ENCODE results near the gene ZNF699. TPM values are rescaled to one million over a fixed set of nuclear protein-coding genes. Genes with fewer than 3 reads are reported as not detected.
A peak's percentile ranks its signal among the peaks of the same experiment; 100 is the strongest.

ZNF699 gene
- total and polyA plus RNA-seq, 2 of the 4 experiments (the other 2 are of a cell fraction), result 1.3 to 7.3 TPM

DNA sequence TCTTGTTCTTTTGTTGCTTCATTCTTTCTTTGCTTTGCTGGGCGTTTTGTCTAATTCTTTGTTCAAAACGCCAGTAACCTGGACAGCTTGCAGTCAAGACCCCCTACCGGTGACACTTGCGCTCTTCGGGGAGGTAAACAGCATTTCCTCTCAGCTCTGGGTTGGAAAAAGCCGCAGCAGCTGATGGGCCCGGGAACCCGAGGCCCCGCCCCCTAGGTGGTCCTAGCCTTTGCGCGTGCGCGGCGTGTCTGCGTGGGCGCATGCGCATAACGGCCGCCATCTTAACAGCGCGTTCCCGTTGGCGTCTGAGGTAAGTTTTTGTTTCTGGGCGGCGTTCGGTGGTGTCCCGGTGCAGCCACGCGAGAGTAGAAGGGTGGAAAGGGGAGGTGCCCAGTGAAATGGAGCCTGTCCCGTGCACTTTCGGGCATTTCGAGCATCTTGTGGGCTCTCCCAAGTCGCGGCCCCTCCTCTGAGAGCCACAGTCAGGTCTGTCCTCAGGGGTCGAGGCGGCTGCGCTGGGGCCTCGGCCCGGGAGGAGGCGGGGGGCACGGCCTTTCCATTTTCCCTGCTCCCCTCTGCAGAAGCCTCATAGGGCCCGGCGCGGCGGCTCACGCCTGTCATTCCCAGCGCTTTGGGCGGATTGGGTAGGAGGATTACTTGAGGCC is 14.4 kb upstream of the ZNF699 start, which contains the start of gene ZNF559 (continued):
- TF ChIP-seq, protein P1, sequence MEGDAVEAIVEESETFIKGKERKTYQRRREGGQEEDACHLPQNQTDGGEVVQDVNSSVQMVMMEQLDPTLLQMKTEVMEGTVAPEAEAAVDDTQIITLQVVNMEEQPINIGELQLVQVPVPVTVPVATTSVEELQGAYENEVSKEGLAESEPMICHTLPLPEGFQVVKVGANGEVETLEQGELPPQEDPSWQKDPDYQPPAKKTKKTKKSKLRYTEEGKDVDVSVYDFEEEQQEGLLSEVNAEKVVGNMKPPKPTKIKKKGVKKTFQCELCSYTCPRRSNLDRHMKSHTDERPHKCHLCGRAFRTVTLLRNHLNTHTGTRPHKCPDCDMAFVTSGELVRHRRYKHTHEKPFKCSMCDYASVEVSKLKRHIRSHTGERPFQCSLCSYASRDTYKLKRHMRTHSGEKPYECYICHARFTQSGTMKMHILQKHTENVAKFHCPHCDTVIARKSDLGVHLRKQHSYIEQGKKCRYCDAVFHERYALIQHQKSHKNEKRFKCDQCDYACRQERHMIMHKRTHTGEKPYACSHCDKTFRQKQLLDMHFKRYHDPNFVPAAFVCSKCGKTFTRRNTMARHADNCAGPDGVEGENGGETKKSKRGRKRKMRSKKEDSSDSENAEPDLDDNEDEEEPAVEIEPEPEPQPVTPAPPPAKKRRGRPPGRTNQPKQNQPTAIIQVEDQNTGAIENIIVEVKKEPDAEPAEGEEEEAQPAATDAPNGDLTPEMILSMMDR (conservative IDR thresholded peaks at IDR 0.05; ENCODE audit: low read depth, low read length), result peak; percentile 33

GRCh38 chr19:9323557-9323918 is 13.9 kb upstream of the ZNF699 start:
- Histone ChIP-seq H3K18ac (ENCODE audit: low read depth, low read length) (no peak overlapping the region), H3K4me1 (ENCODE audit: control insufficient read depth, insufficient read depth, low read length) (0 out of 2 replicates have a peak, but pooled peaks cover 2% of the 10 kb centered on the region), H3K27me3 (ENCODE audit: control insufficient read depth, insufficient read depth, low read length) (no peaks in the 10 kb centered on the region), H3K9ac (ENCODE audit: low read depth, low read length) (peak overlapping the region; percentile 34), H4K91ac (ENCODE audit: insufficient read depth, low read depth, low read length) (no peak overlapping the region; the same call in 1 of the 2 replicates), H3K9me3 (ENCODE audit: control insufficient read depth, insufficient read depth, low read length) (peaks cover 17% of the 10 kb centered on the region), H2BK120ac (ENCODE audit: low read depth, low read length) (0 out of 2 replicates have a peak overlapping the region, but pooled peaks have one; percentile 8), H4K5ac (ENCODE audit: low read depth, low read length) (peak overlapping the region; percentile 44), H3K14ac (replicated peaks; ENCODE audit: low read depth, low read length) (peak overlapping the region; percentile 84), H2BK20ac (ENCODE audit: low read depth, low read length) (no peak overlapping the region), H4K8ac (ENCODE audit: low read depth in 2 of 2, low read length in 2 of 2) (peak overlapping the region; percentile 74 to 91), H2AK9ac (replicated peaks; ENCODE audit: low read depth, low read length, poor library complexity) (peak overlapping the region; percentile 87), H3K4me3 (ENCODE audit: insufficient read depth, low read depth, low read length) (peak overlapping the region; percentile 66), H2BK5ac (ENCODE audit: low read depth, low read length, poor library complexity, severe bottlenecking) (peak overlapping the region; percentile 36), H2AK5ac (ENCODE audit: low read depth, low read length) (no peak overlapping the region), H3K79me1 (ENCODE audit: low read depth in 1 of 2, low read length in 2 of 2) (peaks cover 5 to 7% of the 10 kb centered on the region in 2 experiments; a peak in 3 of 4 replicates), H3K36me3 (ENCODE audit: control insufficient read depth, insufficient read depth, low read length) (peaks cover 2% of the 10 kb centered on the region; the same call in 1 of the 2 replicates), H3K56ac (ENCODE audit: extremely low read depth, insufficient read depth, low read length) (0 out of 2 replicates have a peak overlapping the region, but pooled peaks have one; percentile 5), H2BK15ac (ENCODE audit: low read depth, low read length) (no peak overlapping the region), H2AFZ (replicated peaks; ENCODE audit: low read length, poor library complexity) (peak overlapping the region; percentile 100), H3K27ac (ENCODE audit: insufficient read depth, low read length) (peak overlapping the region; percentile 7; the same call in 1 of the 2 replicates), H3K4ac (ENCODE audit: low read depth, low read length) (peak overlapping the region; percentile 75), H3K23ac (ENCODE audit: low read depth, low read length) (no peak overlapping the region), H3K4me2 (ENCODE audit: low read depth, low read length) (peak overlapping the region; percentile 63), H3K9me1 (ENCODE audit: insufficient read depth, low read length) (no peaks in the 10 kb centered on the region), H4K20me1 (ENCODE audit: insufficient read depth, low read length) (no peaks in the 10 kb centered on the region)
- DNase-seq (peak; percentile 75), ATAC-seq (ENCODE audit: low read depth) (peak; percentile 55)
- ChIA-PET CTCF (no interaction called here), POLR2A (ENCODE audit: unreplicated experiment) (no interaction called here)
- intact Hi-C loops (cut with micrococcal nuclease), result no loop called here
- BruUV-seq (replicated peaks), result no TSS peak
- 25% methylated on average over 3 of the region's 9 CpGs; no CpG with 5 or more reads in 1 of the 2 experiments for WGBS, 2 experiments (ENCODE audit: extremely low coverage in 2 of 2, insufficient read length in 1 of 2)
- dilution Hi-C loops (cut with HindIII; ENCODE audit: low sequenced_read_pairs, unreplicated experiment), result no loop called here
- in situ Hi-C loops (cut with MboI; ENCODE audit: low sequenced_read_pairs), result loop anchor here (10.0 kb wide), 1 partner anchor 471 kb away; no protein-coding TSS in a partner anchor
- TF ChIP-seq SMC3 (IDR thresholded peaks at IDR 0.05; ENCODE audit: low read depth, low read length) (no peak), RCOR1 (IDR thresholded peaks at IDR 0.05; ENCODE audit: insufficient replicate concordance, low read length) (no peak), CHD1 (IDR thresholded peaks at IDR 0.05; ENCODE audit: low read depth, low read length) (no peak), CEBPB (IDR thresholded peaks at IDR 0.05; ENCODE audit: low read depth, low read length) (no peak), MXI1 (IDR thresholded peaks at IDR 0.05; ENCODE audit: borderline replicate concordance, low read depth, low read length) (no peak), NFE2L2 (IDR thresholded peaks at IDR 0.05; ENCODE audit: low read depth, low read length) (no peak), MAZ (IDR thresholded peaks at IDR 0.05; ENCODE audit: borderline replicate concordance, low read depth, low read length) (no peak), RAD21 (IDR thresholded peaks at IDR 0.05; ENCODE audit: low read length) (no peak), USF2 (IDR thresholded peaks at IDR 0.05; ENCODE audit: low read depth, low read length) (no peak), FOS (IDR thresholded peaks at IDR 0.05; ENCODE audit: low read depth, low read length) (no peak)
- TF ChIP-seq, protein P2, sequence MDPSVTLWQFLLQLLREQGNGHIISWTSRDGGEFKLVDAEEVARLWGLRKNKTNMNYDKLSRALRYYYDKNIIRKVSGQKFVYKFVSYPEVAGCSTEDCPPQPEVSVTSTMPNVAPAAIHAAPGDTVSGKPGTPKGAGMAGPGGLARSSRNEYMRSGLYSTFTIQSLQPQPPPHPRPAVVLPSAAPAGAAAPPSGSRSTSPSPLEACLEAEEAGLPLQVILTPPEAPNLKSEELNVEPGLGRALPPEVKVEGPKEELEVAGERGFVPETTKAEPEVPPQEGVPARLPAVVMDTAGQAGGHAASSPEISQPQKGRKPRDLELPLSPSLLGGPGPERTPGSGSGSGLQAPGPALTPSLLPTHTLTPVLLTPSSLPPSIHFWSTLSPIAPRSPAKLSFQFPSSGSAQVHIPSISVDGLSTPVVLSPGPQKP (IDR thresholded peaks at IDR 0.05; ENCODE audit: borderline replicate concordance, low read depth, low read length), result no peak
